SU-DHL-6 (cell line): ENCODE data around the gene RASD2.
"Not testable (repeated sequence)": the region's sequence is repeated elsewhere in the genome, so short reads cannot be mapped to it uniquely, and the experiment has no call there.

Experiments used
- H2AFZ ChIP-seq: fragments of 200-600 bp; sonication (generic); 2 replicates; pipeline ENCODE4 v1.6.1; 2014; ENCODE audit warnings: low read depth, mild to moderate bottlenecking, moderate library complexity, mixed read lengths, antibody characterized with exemption, low read length; ENCODE audit not compliant: severe bottlenecking
- H3F3A ChIP-seq: fragments of 200-600 bp; shearing (Covaris generic); 2 replicates; pipeline ENCODE4 v1.6.0; 2016; ENCODE audit warnings: antibody characterized with exemption, mild to moderate bottlenecking; ENCODE audit not compliant: insufficient read depth
- H3K27ac ChIP-seq: fragments of 200-600 bp; sonication (generic); 2 replicates; pipeline ENCODE4 v1.5.1; 2016; ENCODE audit warnings: low read depth, mild to moderate bottlenecking, low read length, moderate library complexity, mixed read lengths
- H3K27me3 ChIP-seq: fragments of 200-600 bp; sonication (generic), shearing (Covaris generic); 2 replicates; pipeline ENCODE4 v1.6.0; 2014; ENCODE audit warnings: mild to moderate bottlenecking, low read length
- H3K36me3 ChIP-seq: fragments of 200-600 bp; sonication (generic); 2 replicates; pipeline ENCODE4 v1.6.1; 2014; ENCODE audit warnings: mild to moderate bottlenecking, low read length, mixed read lengths
- H3K4me2 ChIP-seq: fragments of 300-600, 200-600 bp; shearing (Covaris generic), sonication (generic); 2 replicates; pipeline ENCODE4 v1.6.0; 2014; ENCODE audit warnings: low read length, low read depth, mild to moderate bottlenecking; ENCODE audit not compliant: poor library complexity, severe bottlenecking
- H3K4me3 ChIP-seq: fragments of 200-600 bp; sonication (generic); 2 replicates; pipeline ENCODE4 v1.5.1; 2014; ENCODE audit warnings: antibody characterized with exemption, low read length, mild to moderate bottlenecking, mixed read lengths; ENCODE audit not compliant: insufficient read depth, poor library complexity, severe bottlenecking
- H3K79me2 ChIP-seq: fragments of 200-600 bp; sonication (generic); 2 replicates; pipeline ENCODE4 v1.6.1; 2014; ENCODE audit warnings: mild to moderate bottlenecking, low read length, moderate library complexity; ENCODE audit not compliant: insufficient read depth
- H3K9ac ChIP-seq: fragments of 200-600 bp; sonication (generic); 2 replicates; pipeline ENCODE4 v1.7.0; 2014; ENCODE audit warnings: mild to moderate bottlenecking, low read length
- H3K9me2 ChIP-seq: fragments of 200-600 bp; sonication (generic); replicated peaks from 2 replicates; pipeline ENCODE4 v1.6.1; 2014; ENCODE audit warnings: low read length; ENCODE audit not compliant: insufficient read depth
- H3K9me3 ChIP-seq: fragments of 200-600 bp; sonication (generic); 2 replicates; pipeline ENCODE4 v1.6.1; 2014; ENCODE audit warnings: low read length, mixed read lengths; ENCODE audit not compliant: insufficient read depth
- H4K20me1 ChIP-seq: fragments of 200-600 bp; sonication (generic); 2 replicates; pipeline ENCODE4 v1.6.1; 2014; ENCODE audit warnings: low read depth, mild to moderate bottlenecking, antibody characterized with exemption, low read length, moderate library complexity, mixed read lengths
- EZH2phosphoT487 ChIP-seq: fragments of 200-600 bp; sonication (generic), shearing (Covaris generic); conservative IDR thresholded peaks from 2 replicates; pipeline ENCODE4 v1.6.1; 2018; ENCODE audit warnings: mild to moderate bottlenecking, antibody characterized with exemption, low read length, moderate library complexity, mixed read lengths
- TF ChIP-seq, protein P1 (sequence below): fragments of 200-600 bp; sonication (generic); IDR thresholded peaks from one replicate; pipeline ENCODE4 v1.5.1; 2017; ENCODE audit warnings: antibody characterized with exemption, mild to moderate bottlenecking, low read length, moderate library complexity; ENCODE audit not compliant: insufficient read depth, poor library complexity, severe bottlenecking

RASD2 gene

DNA sequence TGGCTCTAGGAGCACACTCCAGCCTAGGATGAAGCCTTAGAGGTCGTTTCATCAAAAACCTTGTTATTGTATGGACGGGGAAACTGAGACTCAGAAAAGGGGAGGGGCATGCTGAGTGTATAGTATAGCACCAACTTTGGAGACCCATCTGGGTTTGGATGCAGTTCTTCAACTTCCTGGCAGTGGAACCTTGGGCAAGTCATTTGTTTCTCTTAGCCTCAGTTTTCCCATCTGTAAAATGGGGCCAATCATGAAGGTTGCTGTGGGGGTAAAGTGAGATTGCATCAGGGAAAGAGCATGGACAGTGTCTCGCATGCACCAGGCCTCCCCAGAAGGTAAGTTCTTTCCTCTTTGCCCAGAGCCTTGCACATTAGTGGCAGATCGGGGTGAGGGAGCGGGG, 47.6 kb upstream of the RASD2 start:
- Histone ChIP-seq H3K4me2 (no peak overlapping the region), H3K79me2 (no peaks in the 10 kb centered on the region), H3K9me2 (no peaks in the 10 kb centered on the region), H3K9ac (no peak overlapping the region), H3K4me3 (no peak overlapping the region), H4K20me1 (no peaks in the 10 kb centered on the region), H3K36me3 (no peaks in the 10 kb centered on the region), H3K9me3 (no peaks in the 10 kb centered on the region), H3K27me3 (no peaks in the 10 kb centered on the region), H2AFZ (no peak overlapping the region), H3K27ac (no peak overlapping the region), H3F3A (no peaks in the 10 kb centered on the region)
- TF ChIP-seq EZH2phosphoT487 = no peak
- TF ChIP-seq, protein P1, sequence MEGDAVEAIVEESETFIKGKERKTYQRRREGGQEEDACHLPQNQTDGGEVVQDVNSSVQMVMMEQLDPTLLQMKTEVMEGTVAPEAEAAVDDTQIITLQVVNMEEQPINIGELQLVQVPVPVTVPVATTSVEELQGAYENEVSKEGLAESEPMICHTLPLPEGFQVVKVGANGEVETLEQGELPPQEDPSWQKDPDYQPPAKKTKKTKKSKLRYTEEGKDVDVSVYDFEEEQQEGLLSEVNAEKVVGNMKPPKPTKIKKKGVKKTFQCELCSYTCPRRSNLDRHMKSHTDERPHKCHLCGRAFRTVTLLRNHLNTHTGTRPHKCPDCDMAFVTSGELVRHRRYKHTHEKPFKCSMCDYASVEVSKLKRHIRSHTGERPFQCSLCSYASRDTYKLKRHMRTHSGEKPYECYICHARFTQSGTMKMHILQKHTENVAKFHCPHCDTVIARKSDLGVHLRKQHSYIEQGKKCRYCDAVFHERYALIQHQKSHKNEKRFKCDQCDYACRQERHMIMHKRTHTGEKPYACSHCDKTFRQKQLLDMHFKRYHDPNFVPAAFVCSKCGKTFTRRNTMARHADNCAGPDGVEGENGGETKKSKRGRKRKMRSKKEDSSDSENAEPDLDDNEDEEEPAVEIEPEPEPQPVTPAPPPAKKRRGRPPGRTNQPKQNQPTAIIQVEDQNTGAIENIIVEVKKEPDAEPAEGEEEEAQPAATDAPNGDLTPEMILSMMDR = no peak

DNA sequence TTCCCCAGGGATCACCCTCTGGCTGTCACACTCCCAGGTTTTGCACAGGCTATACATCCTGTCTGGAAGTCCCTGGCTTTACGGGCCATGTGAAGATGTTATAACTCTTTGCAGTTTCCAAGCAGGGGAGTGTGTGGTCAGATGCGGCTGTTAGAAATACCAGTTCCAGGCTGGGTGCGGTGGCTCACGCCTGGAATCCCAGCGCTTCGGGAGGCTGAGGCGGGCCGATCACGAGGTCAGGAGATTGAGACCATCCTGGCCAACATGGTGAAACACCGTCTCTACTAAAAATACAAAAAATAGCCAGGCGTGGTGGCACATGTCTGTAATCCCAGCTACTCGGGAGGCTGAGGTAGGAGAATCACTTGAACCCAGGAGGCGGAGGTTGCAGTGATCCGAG, 44.9 kb upstream of the RASD2 start:
- H3K36me3 ChIP-seq = not testable (repeated sequence)

DNA sequence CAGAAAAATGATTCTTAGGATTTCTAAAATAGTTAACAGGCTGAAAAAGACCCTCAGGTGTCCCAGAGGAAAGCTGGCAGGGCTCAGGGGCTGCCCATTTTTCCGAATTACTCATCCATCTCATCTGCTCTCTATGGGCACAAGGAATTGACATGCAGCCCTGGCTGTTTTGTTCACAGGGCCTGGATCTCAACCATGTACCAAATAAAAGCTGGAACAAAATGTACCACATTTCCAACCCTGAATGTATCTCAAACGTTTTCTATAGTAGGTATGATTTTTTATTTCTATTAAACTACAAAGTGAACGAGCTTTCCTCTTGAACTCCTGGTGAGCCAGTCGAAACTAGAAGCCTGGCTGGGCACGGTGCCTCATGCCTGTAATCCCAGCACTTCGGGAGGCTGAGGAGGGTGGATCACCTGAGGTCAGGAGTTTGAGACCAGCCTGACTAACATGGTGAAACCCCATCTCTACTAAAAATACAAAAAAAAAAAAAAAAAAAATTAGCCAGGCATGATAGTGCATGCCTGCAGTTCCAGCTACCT, 43.8 kb upstream of the RASD2 start:
- Histone ChIP-seq H3K27ac (no peak overlapping the region), H2AFZ (no peak overlapping the region), H4K20me1 (no peaks in the 10 kb centered on the region), H3K9me3 (no peaks in the 10 kb centered on the region), H3K9ac (no peak overlapping the region), H3K4me2 (no peak overlapping the region), H3K27me3 (no peaks in the 10 kb centered on the region), H3K4me3 (no peak overlapping the region), H3K79me2 (no peaks in the 10 kb centered on the region), H3K9me2 (no peaks in the 10 kb centered on the region), H3K36me3 (no peaks in the 10 kb centered on the region), H3F3A (no peaks in the 10 kb centered on the region)
- TF ChIP-seq, protein P1 = no peak
- TF ChIP-seq EZH2phosphoT487 = no peak

More for the DNA sequence above, 44.9 kb upstream of the RASD2 start:
- not testable (repeated sequence) for H2AFZ ChIP-seq, H3K27ac ChIP-seq, H3F3A ChIP-seq, H3K9ac ChIP-seq, H3K9me3 ChIP-seq, H4K20me1 ChIP-seq, H3K9me2 ChIP-seq, H3K27me3 ChIP-seq, H3K79me2 ChIP-seq, H3K4me2 ChIP-seq, H3K4me3 ChIP-seq

DNA sequence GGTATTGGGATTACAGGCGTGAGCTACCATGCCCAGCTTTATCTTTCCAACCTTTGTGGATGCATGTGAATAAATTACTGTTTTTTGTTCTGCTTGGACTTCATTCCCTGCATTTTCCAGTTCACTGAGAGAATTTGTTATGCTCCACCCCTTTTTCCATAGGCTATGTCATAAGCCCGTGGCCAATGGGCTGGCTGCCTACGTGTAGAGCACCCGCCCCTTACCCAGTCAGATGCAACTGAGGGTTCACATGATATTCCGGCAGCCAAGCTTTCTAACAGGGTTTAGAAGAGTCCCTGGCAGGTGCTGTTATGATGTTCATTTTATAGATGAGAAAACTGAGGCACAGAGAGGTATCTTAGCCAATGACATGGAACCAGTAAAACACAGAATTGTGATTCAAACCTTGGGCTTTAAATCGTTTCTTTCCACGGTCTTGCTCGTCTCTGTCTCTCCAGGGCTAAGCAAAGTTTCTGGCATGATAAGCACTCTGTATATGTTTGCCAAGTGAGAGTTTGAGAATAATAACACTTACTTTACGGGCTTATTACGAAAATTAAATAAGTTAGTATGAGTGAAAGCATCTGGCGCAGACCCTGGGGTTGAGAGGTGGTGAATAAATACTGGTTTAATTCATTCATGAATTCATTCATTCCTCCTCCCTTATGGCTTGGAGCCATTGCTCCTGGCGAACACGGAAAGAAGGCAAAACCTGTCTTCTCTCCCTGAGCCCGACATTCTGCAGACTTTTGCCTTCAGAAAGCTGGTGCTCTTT, 42.4 kb upstream of the RASD2 start:
- Histone ChIP-seq H3K4me3 (no peak overlapping the region), H3K27ac (no peak overlapping the region), H3K9ac (no peak overlapping the region), H3K4me2 (no peak overlapping the region), H3F3A (no peaks in the 10 kb centered on the region), H3K27me3 (no peaks in the 10 kb centered on the region), H3K36me3 (no peaks in the 10 kb centered on the region), H4K20me1 (no peaks in the 10 kb centered on the region), H3K9me3 (no peaks in the 10 kb centered on the region), H3K9me2 (no peaks in the 10 kb centered on the region), H3K79me2 (no peaks in the 10 kb centered on the region), H2AFZ (no peak overlapping the region)
- TF ChIP-seq, protein P1 = no peak
- TF ChIP-seq EZH2phosphoT487 = no peak
